LNCaP clone FGC (cell line): ENCODE results near the gene ASAP3.

Experiments
- DNase-seq: peaks from one replicate; pipeline ENCODE4 v3.0.0-alpha.2; 2011; ENCODE audit warnings: low read depth
- H3K4me3 ChIP-seq: 2 replicates; pipeline ENCODE4 v1.5.1; 2011; ENCODE audit warnings: mild to moderate bottlenecking, low read depth, low read length, control low read depth
- CTCF ChIP-seq: IDR thresholded peaks from 2 replicates; pipeline ENCODE4 v1.5.1; 2012; ENCODE audit warnings: mild to moderate bottlenecking; ENCODE audit not compliant: control insufficient read depth, insufficient read depth; ENCODE audit errors: extremely low read depth

The ASAP3 gene

DNA sequence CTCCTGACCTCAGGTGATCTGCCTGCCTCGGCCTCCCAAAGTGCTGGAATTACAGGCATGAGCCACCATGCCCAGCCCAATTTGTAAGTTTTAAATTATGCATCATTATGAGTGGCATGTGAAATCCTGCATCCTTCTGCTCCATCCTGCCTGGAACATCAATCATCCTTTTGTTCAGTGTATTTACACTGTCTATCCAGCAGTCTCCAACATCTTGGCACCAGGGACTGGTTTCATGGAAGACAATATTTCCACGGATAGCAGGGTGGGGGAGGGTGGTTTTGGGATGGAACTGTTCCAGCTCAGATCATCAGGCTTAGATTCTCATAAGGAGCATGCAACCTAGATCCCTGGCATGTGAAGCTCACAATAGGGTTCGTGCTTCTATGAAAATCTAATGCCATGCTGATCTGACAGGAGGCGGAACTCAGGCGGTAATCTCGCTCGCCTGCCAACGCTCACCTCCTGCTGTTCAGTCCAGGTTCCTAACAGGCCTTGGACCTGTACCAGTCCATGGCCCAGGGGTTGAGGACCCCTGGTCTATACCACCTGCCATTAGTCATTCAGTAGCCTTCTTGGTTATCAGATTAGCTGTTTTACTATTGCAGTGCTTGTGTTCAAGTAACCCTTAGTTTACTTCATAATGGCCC is 37.2 kb downstream of the ASAP3 start:
- H3K4me3 ChIP-seq = no peak overlapping the region
- DNase-seq = no peak
- no peak for TF ChIP-seq CTCF

DNA sequence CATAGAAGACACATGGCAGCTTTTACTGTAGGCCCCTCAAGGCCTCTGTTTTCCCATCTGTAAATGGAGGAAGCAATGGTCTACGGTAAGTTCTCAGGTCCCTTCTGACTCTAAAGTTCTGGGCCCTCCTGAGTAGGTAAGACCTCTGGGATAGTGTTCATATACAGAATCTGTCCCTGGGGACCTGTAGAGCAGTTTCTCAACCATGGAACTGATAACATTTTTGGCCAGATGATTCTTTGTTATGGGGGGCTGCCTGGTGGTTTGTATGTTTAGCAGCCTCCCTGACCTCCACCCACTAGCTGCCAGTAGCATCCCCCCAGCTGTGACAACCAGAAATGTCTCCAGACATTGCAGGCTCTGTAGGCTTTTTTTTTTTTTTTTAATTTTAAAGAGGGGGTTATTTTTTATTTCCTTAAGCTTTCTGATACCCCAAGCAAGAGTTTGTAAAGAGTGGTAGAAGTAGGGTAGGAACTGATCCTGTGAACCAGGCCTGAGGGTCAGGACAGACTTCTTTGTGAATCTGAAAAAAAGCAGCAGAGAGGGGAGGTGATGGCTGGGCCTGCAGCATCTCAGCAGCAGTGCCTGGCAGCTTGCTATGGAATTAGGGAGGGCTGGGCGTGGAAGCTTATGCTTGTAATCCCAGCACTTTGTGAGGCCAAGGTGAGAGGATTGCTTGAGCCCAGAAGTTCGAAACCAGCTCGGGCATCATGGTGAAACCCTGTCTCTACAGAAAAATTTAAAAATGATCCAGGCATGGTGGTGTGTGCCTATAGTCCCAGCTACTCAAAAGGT is 39.2 kb downstream of the ASAP3 start:
- no peak for TF ChIP-seq CTCF
- no peak for DNase-seq
- H3K4me3 ChIP-seq = no peak overlapping the region

- DNase-seq = no peak
- no peak for TF ChIP-seq CTCF
These were observed 39.9 kb downstream of the ASAP3 start for GRCh38 chr1:23444104-23444533.

DNA sequence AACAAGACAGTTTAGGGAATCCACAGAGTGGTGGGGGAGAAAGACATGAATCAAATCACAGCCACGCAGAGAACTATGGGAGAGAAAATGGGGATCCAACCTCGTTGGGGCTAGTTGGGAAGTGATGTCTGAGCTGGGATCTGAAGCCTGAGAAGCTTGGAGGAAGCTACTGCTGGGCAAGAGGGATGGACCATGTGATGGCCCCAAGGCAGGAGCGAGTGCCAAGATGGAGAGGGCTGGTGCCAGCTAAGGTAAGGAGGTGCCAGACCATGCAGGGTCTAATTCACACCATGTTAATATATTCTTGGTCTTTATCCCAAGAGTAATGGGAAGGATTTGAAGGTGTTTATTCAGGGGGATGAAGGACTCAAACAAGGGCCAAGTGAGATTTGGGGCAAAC is 41.2 kb downstream of the ASAP3 start:
- TF ChIP-seq CTCF = no peak

More at GRCh38 chr1:23444104-23444533, 39.9 kb downstream of the ASAP3 start:
- no peak overlapping the region for H3K4me3 ChIP-seq

GRCh38 chr1:23441446-23442148 is 42.4 kb downstream of the ASAP3 start:
- TF ChIP-seq CTCF = no peak
- H3K4me3 ChIP-seq = no peak overlapping the region
- no peak for DNase-seq

More for the DNA sequence above, 41.2 kb downstream of the ASAP3 start:
- H3K4me3 ChIP-seq = no peak overlapping the region
- DNase-seq = no peak

- no peak for TF ChIP-seq CTCF
- no peak for DNase-seq
- no peak overlapping the region for H3K4me3 ChIP-seq
These were observed 45.4 kb downstream of the ASAP3 start for GRCh38 chr1:23438545-23438944.
